B cell (primary cell): ENCODE measurements around the gene DENND1A. TPM values are rescaled to one million over a fixed set of nuclear protein-coding genes. Genes with fewer than 3 reads are reported as not detected.

ENCODE experiments used
- ATAC-seq: fragments of 200-7000 bp; cut with Tn5 transposase; one replicate; pipeline ENCODE4 v1.10.0; 2021; ENCODE audit warnings: low read depth, mild to moderate bottlenecking, moderate number of reproducible peaks, moderate library complexity
- CTCF ChIA-PET: fragments of 350-600 bp; sonication (Branson Sonifier 250); formaldehyde crosslinking; loops from one replicate; lab custom pipeline; 2021; ENCODE audit warnings: antibody characterized with exemption, inconsistent platforms; lab: Charles Lee
- POLR2A ChIA-PET: fragments of 350-600 bp; sonication (Branson Sonifier 250); formaldehyde crosslinking; loops from one replicate; lab custom pipeline; 2021; ENCODE audit warnings: antibody characterized with exemption; lab: Charles Lee
- DNase-seq: peaks from one replicate; pipeline ENCODE4 v3.0.0; 2013
- H2AFZ ChIP-seq: 2 replicates; pipeline ENCODE4 v1.6.1; 2012; ENCODE audit warnings: mild to moderate bottlenecking, low read depth, low read length; ENCODE audit not compliant: insufficient read depth, poor library complexity, severe bottlenecking
- H3K27ac ChIP-seq, 2 donors: 1 replicate in 1 of 2; 2 replicates in 1 of 2; pipeline ENCODE4 v1.5.1; 2012 to 2013; ENCODE audit warnings: low read length in 2 of 2, mild to moderate bottlenecking in 2 of 2, moderate library complexity in 1 of 2
- H3K27me3 ChIP-seq, 4 experiments: fragments of 200-600 bp in 1 of 4; sonication (generic) in 1 of 4; replicated peaks in 1 of 4; 1 replicate in 2 of 4; 2 replicates in 2 of 4; pipeline versions ENCODE4 v1.6.1 to v1.7.0; 2013 to 2016; ENCODE audit warnings: low read length in 3 of 4, mild to moderate bottlenecking in 2 of 4, mixed read lengths in 1 of 4, moderate library complexity in 1 of 4; ENCODE audit not compliant: insufficient read depth in 4 of 4, control insufficient read depth in 3 of 4; ENCODE audit errors: control extremely low read depth in 1 of 4
- H3K36me3 ChIP-seq, 2 experiments: replicated peaks in 1 of 2; 1 replicate in 1 of 2; 2 replicates in 1 of 2; pipeline versions ENCODE4 v1.6.1 to v1.7.1; 2013; ENCODE audit warnings: low read length in 1 of 2; ENCODE audit not compliant: insufficient read depth in 2 of 2, control insufficient read depth in 1 of 2; ENCODE audit errors: control extremely low read depth in 1 of 2, extremely low read depth in 1 of 2
- H3K4me1 ChIP-seq, 2 donors: fragments of 200-600 bp in 1 of 2; sonication (generic) in 1 of 2; 1 replicate in 1 of 2; 2 replicates in 1 of 2; pipeline versions ENCODE4 v1.5.1 to v1.6.1; 2013 to 2017; ENCODE audit warnings: low read length in 2 of 2; ENCODE audit not compliant: control insufficient read depth in 2 of 2, insufficient read depth in 2 of 2
- H3K4me2 ChIP-seq: replicated peaks from 2 replicates; pipeline ENCODE3; 2012; ENCODE audit warnings: mild to moderate bottlenecking, low read depth, low read length; ENCODE audit not compliant: poor library complexity, severe bottlenecking
- H3K4me3 ChIP-seq, 5 experiments: fragments of 200-600 bp in 1 of 5; sonication (generic) in 1 of 5; 1 replicate in 3 of 5; 2 replicates in 2 of 5; pipeline versions ENCODE4 v1.5.1 to v1.7.0; 2011 to 2016; ENCODE audit warnings: low read length in 4 of 5, mild to moderate bottlenecking in 4 of 5, low read depth in 2 of 5, control low read depth in 1 of 5, moderate library complexity in 1 of 5; ENCODE audit not compliant: insufficient read depth in 1 of 5; ENCODE audit errors: control extremely low read depth in 1 of 5, extremely low read depth in 1 of 5
- H3K79me2 ChIP-seq: fragments of 200-600 bp; sonication (generic); one replicate; pipeline ENCODE4 v1.6.0; 2016; ENCODE audit warnings: low read length; ENCODE audit not compliant: control insufficient read depth, insufficient read depth
- H3K9ac ChIP-seq: fragments of 200-600 bp; sonication (generic); 2 replicates; pipeline ENCODE4 v1.6.1; 2017; ENCODE audit warnings: mild to moderate bottlenecking, low read length, moderate library complexity
- H3K9me3 ChIP-seq, 3 donors: one replicate each; pipeline versions ENCODE4 v1.6.1 to v1.7.1; 2013; ENCODE audit warnings: low read length in 2 of 3; ENCODE audit not compliant: control insufficient read depth in 2 of 3, insufficient read depth in 1 of 3; ENCODE audit errors: control extremely low read depth in 1 of 3
- H4K20me1 ChIP-seq: 2 replicates; pipeline ENCODE4 v1.6.0; 2012; ENCODE audit warnings: mild to moderate bottlenecking, low read length; ENCODE audit not compliant: insufficient read depth, control insufficient read depth, poor library complexity, severe bottlenecking
- H3K27ac Mint-ChIP-seq: one replicate; pipeline ENCODE4 v1.8.0; 2021; ENCODE audit warnings: mixed read lengths
- H3K27me3 Mint-ChIP-seq: one replicate; pipeline ENCODE4 v1.8.0; 2021; ENCODE audit warnings: mixed read lengths
- H3K4me1 Mint-ChIP-seq: one replicate; pipeline ENCODE4 v1.8.0; 2021; ENCODE audit warnings: mixed read lengths
- H3K4me3 Mint-ChIP-seq: one replicate; pipeline ENCODE4 v1.8.0; 2021; ENCODE audit warnings: mixed read lengths
- H3K9me3 Mint-ChIP-seq: one replicate; pipeline ENCODE4 v1.8.0; 2022; ENCODE audit warnings: mixed read lengths; ENCODE audit not compliant: insufficient read depth
- EZH2 ChIP-seq: IDR thresholded peaks from 2 replicates; pipeline ENCODE4 v1.6.1; 2012; ENCODE audit warnings: borderline replicate concordance, low read depth, mild to moderate bottlenecking, moderate library complexity, low read length; ENCODE audit not compliant: insufficient read depth, poor library complexity, severe bottlenecking
- WGBS: methylation state at CpG from one replicate; pipeline ENCODE4 v1.1.5; 2013; ENCODE audit warnings: missing lambda C conversion rate; ENCODE audit not compliant: insufficient coverage; 5-methylcytosine and 5-hydroxymethylcytosine counted together
- intact Hi-C: fragments of 100-400 bp; cut with micrococcal nuclease; formaldehyde crosslinking; loops from one replicate; pipeline ENCODE4 v1.10.0; 2022
- polyA plus RNA-seq: library from polyadenylated mRNA; depleted of rRNA; stranded (reverse); fragments of >200 nt; gene quantifications from 2 replicates; pipeline ENCODE4 v1.2.3, GENCODE V29; 2012
- total RNA-seq, 2 donors: library from RNA; stranded (reverse); fragments of 120-200 nt in 1 of 2; gene quantifications; 1 replicate in 1 of 2; 2 replicates in 1 of 2; pipeline versions ENCODE4 v1.2.3 to v1.2.4, GENCODE V29; 2013 to 2022
- TF ChIP-seq, protein P1 (sequence below): fragments of 200-600 bp; IDR thresholded peaks from one replicate; pipeline ENCODE4 v1.8.0; 2022; ENCODE audit warnings: antibody characterized with exemption, mild to moderate bottlenecking

The DENND1A gene
- total and polyA plus RNA-seq, 2 donors (not counting 1 experiment from before 2014, with no cell fraction given), result 10.8 to 26.0 TPM

DNA sequence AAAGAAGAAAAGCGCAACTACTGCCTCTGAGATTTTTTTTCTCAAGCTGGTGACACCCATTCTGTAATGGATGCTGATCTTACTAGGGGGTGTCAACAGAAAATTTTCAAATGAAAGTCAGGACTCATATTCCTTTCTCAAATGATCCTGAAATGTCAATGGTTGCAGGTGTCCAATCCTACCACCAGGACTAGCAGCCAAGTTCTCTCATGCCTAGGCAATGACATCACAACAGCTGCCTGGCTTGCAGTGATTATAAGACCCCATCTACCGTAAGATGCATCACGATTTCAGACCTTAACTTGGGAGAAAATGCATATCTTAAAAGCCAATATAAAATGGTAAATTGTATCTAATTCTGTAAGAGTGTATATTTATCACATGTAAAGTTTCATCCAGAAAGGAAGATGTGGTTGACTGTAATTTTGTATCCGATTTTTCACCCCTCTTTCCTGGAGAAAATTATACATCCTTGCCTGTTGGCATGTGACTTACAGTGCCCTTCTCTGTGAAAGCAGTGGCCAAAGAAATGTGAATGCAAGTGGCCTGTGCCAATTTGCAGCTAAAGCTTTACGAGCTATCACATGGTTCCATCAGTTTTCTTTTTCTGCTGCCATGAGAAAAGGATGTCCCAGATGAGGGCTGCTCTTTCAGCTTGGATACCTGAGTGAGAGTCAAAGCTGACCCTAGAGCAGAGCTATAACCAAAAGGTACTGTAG is 104.4 kb downstream of the DENND1A start:
- Histone ChIP-seq H3K9me3 (peaks cover 5 to 27% (median 12%) of the 10 kb centered on the region in 3 donors), H3K36me3 (no peaks in the 10 kb centered on the region), H3K79me2 (peaks cover 17% of the 10 kb centered on the region), H3K9ac (no peak overlapping the region), H4K20me1 (no peaks in the 10 kb centered on the region), H3K27me3 (no peaks in the 10 kb centered on the region), H3K27ac (no peak overlapping the region), H3K4me2 (no peak overlapping the region), H3K4me1 (no peaks in the 10 kb centered on the region), H3K4me3 (no peak overlapping the region), H2AFZ (no peak overlapping the region)
- TF ChIP-seq, protein P1, sequence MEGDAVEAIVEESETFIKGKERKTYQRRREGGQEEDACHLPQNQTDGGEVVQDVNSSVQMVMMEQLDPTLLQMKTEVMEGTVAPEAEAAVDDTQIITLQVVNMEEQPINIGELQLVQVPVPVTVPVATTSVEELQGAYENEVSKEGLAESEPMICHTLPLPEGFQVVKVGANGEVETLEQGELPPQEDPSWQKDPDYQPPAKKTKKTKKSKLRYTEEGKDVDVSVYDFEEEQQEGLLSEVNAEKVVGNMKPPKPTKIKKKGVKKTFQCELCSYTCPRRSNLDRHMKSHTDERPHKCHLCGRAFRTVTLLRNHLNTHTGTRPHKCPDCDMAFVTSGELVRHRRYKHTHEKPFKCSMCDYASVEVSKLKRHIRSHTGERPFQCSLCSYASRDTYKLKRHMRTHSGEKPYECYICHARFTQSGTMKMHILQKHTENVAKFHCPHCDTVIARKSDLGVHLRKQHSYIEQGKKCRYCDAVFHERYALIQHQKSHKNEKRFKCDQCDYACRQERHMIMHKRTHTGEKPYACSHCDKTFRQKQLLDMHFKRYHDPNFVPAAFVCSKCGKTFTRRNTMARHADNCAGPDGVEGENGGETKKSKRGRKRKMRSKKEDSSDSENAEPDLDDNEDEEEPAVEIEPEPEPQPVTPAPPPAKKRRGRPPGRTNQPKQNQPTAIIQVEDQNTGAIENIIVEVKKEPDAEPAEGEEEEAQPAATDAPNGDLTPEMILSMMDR, result no peak
- no peak for TF ChIP-seq EZH2
- ChIA-PET POLR2A (no interaction called here), CTCF (no interaction called here)
- ATAC-seq, result no peak
- Mint-ChIP-seq H3K27me3 (no peaks in the 10 kb centered on the region), H3K9me3 (peaks cover 10% of the 10 kb centered on the region), H3K4me1 (peaks cover 6% of the 10 kb centered on the region), H3K27ac (no peak overlapping the region), H3K4me3 (no peak overlapping the region)
- 100% methylated on average over 1 of the region's 5 CpGs for WGBS
- intact Hi-C loops, result no loop called here
- DNase-seq, result no peak

DNA sequence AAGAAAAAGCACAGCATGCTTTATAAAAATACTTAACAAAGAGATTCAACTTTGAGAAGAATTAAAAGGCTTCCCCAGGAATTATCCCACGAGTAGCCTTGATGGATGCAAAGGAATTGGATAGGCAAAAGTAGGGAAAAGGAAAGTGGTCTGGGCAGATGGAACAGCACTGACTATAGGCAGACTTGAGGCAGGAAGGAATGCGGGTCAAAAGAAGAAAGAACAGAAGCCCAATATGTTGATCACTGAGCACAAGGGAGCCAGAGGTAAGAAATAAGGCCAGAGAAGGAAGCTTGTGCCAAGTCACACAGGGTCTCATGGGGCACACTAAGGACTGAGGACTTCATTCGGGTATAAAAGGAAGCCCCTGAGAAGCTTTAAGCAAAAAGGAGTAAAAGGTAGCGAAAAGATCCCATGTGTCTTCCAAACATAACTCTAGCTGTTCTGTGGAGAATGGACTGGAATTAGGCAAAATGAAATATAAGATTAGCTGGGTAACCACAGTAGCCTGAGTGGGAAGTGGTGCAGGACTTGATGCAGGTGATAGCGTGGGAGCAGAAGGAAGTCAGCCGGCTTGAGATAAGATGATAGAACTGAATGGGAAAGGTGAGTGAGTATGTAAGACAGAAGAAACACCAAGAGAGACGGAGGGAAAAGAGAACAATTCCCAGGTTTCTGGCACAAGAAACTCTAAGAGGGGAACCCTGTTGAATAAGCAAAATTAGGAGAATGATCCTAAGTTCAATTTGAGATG is 106.6 kb downstream of the DENND1A start:
- ATAC-seq (no peak), DNase-seq (no peak)
- no peaks in the 10 kb centered on the region for H3K27me3 ChIP-seq
- peaks cover 21% of the 10 kb centered on the region for H3K79me2 ChIP-seq
- no peak overlapping the region for H3K9ac ChIP-seq
- H2AFZ ChIP-seq, result no peak overlapping the region
- TF ChIP-seq, protein P1, result no peak
- TF ChIP-seq EZH2, result no peak
- no peak overlapping the region for H3K4me2 ChIP-seq
- H3K4me1 ChIP-seq, result no peaks in the 10 kb centered on the region
- POLR2A ChIA-PET, result no interaction called here
- CTCF ChIA-PET, result no interaction called here
- H3K36me3 ChIP-seq, result no peaks in the 10 kb centered on the region
- H3K9me3 ChIP-seq, result peaks cover 3 to 11% (median 9%) of the 10 kb centered on the region in 3 donors
- Mint-ChIP-seq H3K4me1 (peaks cover 6% of the 10 kb centered on the region), H3K9me3 (peaks cover 2% of the 10 kb centered on the region), H3K4me3 (no peak overlapping the region), H3K27me3 (no peaks in the 10 kb centered on the region), H3K27ac (no peak overlapping the region)
- no peak overlapping the region for H3K27ac ChIP-seq
- WGBS, result 67% methylated on average over 5 of the region's 7 CpGs
- H4K20me1 ChIP-seq, result no peaks in the 10 kb centered on the region
- no peak overlapping the region for H3K4me3 ChIP-seq
- intact Hi-C loops, result no loop called here
